Regular cardiac myocyte (primary cell): ENCODE measurements around the gene RGS21. TPM values are rescaled to one million over a fixed set of nuclear protein-coding genes. Genes with fewer than 3 reads are reported as not detected.

Source experiments
- total RNA-seq: library from RNA; depleted of rRNA; stranded (reverse); fragments of >200 nt; gene quantifications from 2 replicates; pipeline ENCODE4 v1.2.3, GENCODE V29; 2014

The RGS21 gene
- not detected in 2 replicates for total RNA-seq

GRCh38 chr1:192316942-192317450, at the start of gene RGS21:
TSS of gene RGS21 (plus strand) at chr1:192316992. CDS start at chr1:192343037, 26,045 bp downstream.

Other genes with a start within 250 kb of the RGS21 start
- not detected in 2 replicates for gene RGS18, start 158.5 kb upstream of the RGS21 start, total RNA-seq